GM12891 (cell line): Measurements from ENCODE around the gene PROX1.

Source experiments
- POLR2A ChIP-seq: IDR thresholded peaks from 2 replicates; pipeline ENCODE4 v1.6.1; 2011; ENCODE audit warnings: low read depth, low read length, control low read depth
- POLR2AphosphoS5 ChIP-seq: IDR thresholded peaks from 2 replicates; pipeline ENCODE4 v1.6.1; 2011; ENCODE audit warnings: low read depth, low read length, control low read depth
- POU2F2 ChIP-seq: IDR thresholded peaks from 2 replicates; pipeline ENCODE4 v1.6.1; 2011; ENCODE audit warnings: low read depth, mild to moderate bottlenecking, control low read depth, low read length, moderate library complexity
- SPI1 ChIP-seq: IDR thresholded peaks from 2 replicates; pipeline ENCODE4 v1.6.1; 2011; ENCODE audit warnings: low read depth, low read length, control low read depth
- TAF1 ChIP-seq: IDR thresholded peaks from 2 replicates; pipeline ENCODE4 v1.6.1; 2011; ENCODE audit warnings: low read depth, low read length, control low read depth

- TF ChIP-seq POLR2A (no peak), POLR2AphosphoS5 (no peak), TAF1 (no peak), SPI1 (no peak), POU2F2 (no peak)
Measured at GRCh38 chr1:214026985-214027384, 39.2 kb downstream of the PROX1 start.
